K562 (cell line): ENCODE data around the gene CLEC3B. TPM values are rescaled to one million over a fixed set of nuclear protein-coding genes. Genes with fewer than 3 reads are reported as not detected.
A peak's percentile ranks its signal among the peaks of the same experiment; 100 is the strongest.

ENCODE experiments used
- ATF1 ChIP-seq, 2 experiments: fragments of 450-650 bp in 1 of 2; IDR thresholded peaks; 2 replicates each; pipeline ENCODE4 v1.6.1; 2016; ENCODE audit warnings: missing compliant biosample characterization in 1 of 2, missing genetic modification characterization in 1 of 2
- DPF2 ChIP-seq: fragments of 450-650 bp; IDR thresholded peaks from 2 replicates; pipeline ENCODE4 v1.6.1; 2016
- GABPB2 ChIP-seq: fragments of 250-450 bp; sonication (Bioruptor Pico); conservative IDR thresholded peaks from 2 replicates; pipeline ENCODE4 v1.5.1; 2021; ENCODE audit warnings: mild to moderate bottlenecking
- HDAC8 ChIP-seq: fragments of 450-650 bp; IDR thresholded peaks from 2 replicates; pipeline ENCODE4 v1.6.1; 2016; ENCODE audit warnings: mild to moderate bottlenecking, missing genetic modification characterization, moderate library complexity, missing compliant biosample characterization
- ILK ChIP-seq: fragments of 450-650 bp; IDR thresholded peaks from 2 replicates; pipeline ENCODE4 v1.6.1; 2016; ENCODE audit warnings: missing genetic modification characterization, low read depth, mild to moderate bottlenecking, missing compliant biosample characterization, moderate library complexity, borderline replicate concordance
- KDM5B ChIP-seq: fragments of 200-600 bp; sonication (generic); IDR thresholded peaks from 2 replicates; pipeline ENCODE4 v1.6.1; 2012; ENCODE audit warnings: low read depth, mild to moderate bottlenecking, moderate library complexity, low read length, control low read depth, inconsistent platforms; ENCODE audit not compliant: insufficient replicate concordance
- KLF16 ChIP-seq: IDR thresholded peaks from 2 replicates; pipeline ENCODE4 v1.6.1; 2016; ENCODE audit warnings: antibody characterized with exemption
- NCOA4 ChIP-seq: fragments of 450-650 bp; IDR thresholded peaks from 2 replicates; pipeline ENCODE4 v1.6.1; 2018; ENCODE audit warnings: mild to moderate bottlenecking; ENCODE audit not compliant: partially characterized antibody
- NFATC3 ChIP-seq: fragments of 450-650 bp; IDR thresholded peaks from 2 replicates; pipeline ENCODE4 v1.6.1; 2017; ENCODE audit warnings: mild to moderate bottlenecking
- NR4A1 ChIP-seq, 2 experiments: fragments of 250-450 bp in 1 of 2; fragments of 450-650 bp in 1 of 2; sonication (Bioruptor Pico) in 1 of 2; IDR thresholded peaks; 2 replicates each; pipeline versions ENCODE4 v1.4.0 to v1.6.1; 2016 to 2020; ENCODE audit warnings: mild to moderate bottlenecking in 2 of 2, missing compliant biosample characterization in 1 of 2, missing genetic modification characterization in 1 of 2, moderate library complexity in 1 of 2
- PHF21A ChIP-seq: fragments of 450-650 bp; IDR thresholded peaks from 2 replicates; pipeline ENCODE4 v1.6.1; 2017; ENCODE audit warnings: low read depth, borderline replicate concordance
- POLR2AphosphoS2 ChIP-seq: IDR thresholded peaks from 2 replicates; pipeline ENCODE4 v1.6.1; 2012; ENCODE audit warnings: low read length, improper control_type of control experiment
- PTTG1 ChIP-seq: fragments of 450-650 bp; IDR thresholded peaks from 2 replicates; pipeline ENCODE4 v1.6.1; 2016; ENCODE audit warnings: low read depth, mild to moderate bottlenecking, missing genetic modification characterization, missing compliant biosample characterization
- RBM39 ChIP-seq: fragments of 200-400 bp; formaldehyde crosslinking; optimal IDR thresholded peaks from 2 replicates; pipeline ENCODE3; 2018; ENCODE audit warnings: low read depth, low read length
- SETDB1 ChIP-seq: IDR thresholded peaks from one replicate; pipeline ENCODE4 v1.6.1; 2012; ENCODE audit warnings: low read length, control low read depth, inconsistent platforms
- SIX5 ChIP-seq, 2 experiments: IDR thresholded peaks; 2 replicates each; pipeline ENCODE4 v1.6.1; 2011; ENCODE audit warnings: low read length in 2 of 2, borderline replicate concordance in 1 of 2, low read depth in 1 of 2, mild to moderate bottlenecking in 1 of 2, moderate library complexity in 1 of 2; ENCODE audit not compliant: insufficient read depth in 1 of 2
- SP1 ChIP-seq: sonication (generic); formaldehyde crosslinking; IDR thresholded peaks from 2 replicates; pipeline ENCODE4 v1.8.1; 2022; ENCODE audit warnings: mild to moderate bottlenecking, missing genetic modification reagents
- SREBF1 ChIP-seq: fragments of 150-350 bp; IDR thresholded peaks from 2 replicates; pipeline ENCODE4 v1.6.1; 2014; ENCODE audit warnings: antibody characterized with exemption, low read depth, low read length, borderline replicate concordance
- ZNF311 ChIP-seq: fragments of 250-450 bp; sonication (Bioruptor Pico); IDR thresholded peaks from 2 replicates; pipeline ENCODE4 v1.4.0; 2020; ENCODE audit warnings: mild to moderate bottlenecking, moderate library complexity
- ZNF699 ChIP-seq: fragments of 250-450 bp; sonication (Bioruptor Pico); IDR thresholded peaks from 2 replicates; pipeline ENCODE4 v1.8.0; 2021; ENCODE audit warnings: mild to moderate bottlenecking, moderate library complexity; ENCODE audit not compliant: insufficient replicate concordance
- ZNF766 ChIP-seq: fragments of 200-800 bp; sonication (Bioruptor generic); conservative IDR thresholded peaks from 2 replicates; pipeline ENCODE4 v1.6.1; 2016; ENCODE audit warnings: missing genetic modification characterization, missing compliant biosample characterization
- polyA plus RNA-seq, 8 experiments: library from polyadenylated mRNA; depleted of rRNA in 4 of 8; stranded (reverse) in 5 of 8; unstranded in 3 of 8; fragments of >200 nt; fragmentation: Nextera tagmentation in 2 of 8; fragmentation: Illumina TruSeq in 1 of 8; extraction: Ambion mirVana in 2 of 8; extraction: Trizol in 1 of 8; gene quantifications; 2 replicates each; pipeline versions ENCODE4 v1.2.1 to v1.2.3, GENCODE V29; 2011 to 2014; ENCODE audit warnings: inconsistent platforms in 1 of 8, missing spikeins in 1 of 8
- total RNA-seq, 7 experiments: library from RNA; depleted of rRNA in 6 of 7; stranded (reverse); fragments of >200 nt in 6 of 7; fragmentation: Illumina TruSeq in 2 of 7; extraction: Trizol in 2 of 7; gene quantifications; 2 replicates each; pipeline versions ENCODE4 v1.2.1 to v1.2.3, GENCODE V29; 2011 to 2021; ENCODE audit warnings: low replicate concordance in 1 of 7
- TF ChIP-seq, protein P1 (sequence below), 3 experiments: fragments of 200-800 bp in 1 of 3; fragments of 250-450 bp in 1 of 3; fragments of 450-650 bp in 1 of 3; sonication (Bioruptor Pico) in 1 of 3; sonication (Bioruptor generic) in 1 of 3; formaldehyde crosslinking in 1 of 3; IDR thresholded peaks; 2 replicates each; pipeline versions ENCODE4 v1.6.1 to v1.8.0; 2016 to 2022; ENCODE audit warnings: mild to moderate bottlenecking in 2 of 3, missing genetic modification characterization in 2 of 3, missing compliant biosample characterization in 1 of 3, moderate library complexity in 1 of 3
- TF ChIP-seq, protein P2 (sequence below): fragments of 250-450 bp; sonication (Bioruptor Pico); IDR thresholded peaks from 2 replicates; pipeline ENCODE4 v1.4.0; 2020

The CLEC3B gene
- total and polyA plus RNA-seq, 9 of the 15 experiments (the other 6 are each of a cell fraction or from before 2014, with no cell fraction given), result not detected

DNA sequence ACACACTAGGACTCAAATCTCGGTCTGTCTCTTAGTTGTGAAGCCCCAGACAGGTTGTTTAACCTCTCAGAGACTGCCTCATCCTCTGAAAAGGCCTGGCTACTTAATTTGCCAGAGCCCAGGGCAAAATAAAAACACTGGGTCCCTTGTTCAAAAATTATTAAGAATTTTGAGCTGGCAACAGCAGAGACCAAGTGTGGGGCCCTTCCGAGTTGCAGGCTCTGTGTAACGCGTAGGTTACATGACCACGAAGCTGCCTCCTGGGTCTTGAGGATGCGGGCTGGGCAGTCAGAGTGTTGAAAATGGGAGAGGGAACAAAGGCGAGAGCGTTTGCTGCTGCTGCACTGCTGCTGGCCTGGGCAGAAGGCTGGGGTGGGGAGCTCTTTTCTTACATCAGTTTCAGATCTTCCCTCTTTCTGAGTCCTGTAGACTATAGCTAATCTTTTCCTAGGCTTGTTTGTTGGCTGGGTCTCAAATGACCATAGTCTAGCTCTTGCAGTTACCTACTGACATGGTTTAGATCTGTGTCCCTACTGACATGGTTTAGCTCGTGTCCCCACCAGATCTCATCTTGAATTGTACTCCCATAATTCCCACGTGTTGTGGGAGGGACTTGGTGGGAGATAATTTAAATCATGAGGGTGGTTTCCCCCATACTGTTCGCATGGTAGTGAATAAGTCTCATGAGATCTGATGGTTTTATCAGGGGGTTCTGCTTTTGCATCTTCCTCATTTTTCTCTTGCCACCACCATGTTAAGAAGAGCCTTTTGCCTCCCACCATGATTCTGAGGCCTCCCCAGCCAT lies 49.9 kb downstream of the CLEC3B start (continued):
- TF ChIP-seq ZNF699 (CRISPR knock-in tag), result no peak
- TF ChIP-seq NR4A1 (CRISPR knock-in tag; IDR thresholded peaks at IDR 0.05), result no peak; the same call in 1 of the 2 replicates
- TF ChIP-seq NR4A1 (tag; IDR thresholded peaks at IDR 0.05), result peak; percentile 82
- peak; percentile 85 for TF ChIP-seq ZNF766 (CRISPR knock-in tag)
- no peak for TF ChIP-seq KDM5B
- TF ChIP-seq PHF21A, result no peak
- TF ChIP-seq, protein P1, sequence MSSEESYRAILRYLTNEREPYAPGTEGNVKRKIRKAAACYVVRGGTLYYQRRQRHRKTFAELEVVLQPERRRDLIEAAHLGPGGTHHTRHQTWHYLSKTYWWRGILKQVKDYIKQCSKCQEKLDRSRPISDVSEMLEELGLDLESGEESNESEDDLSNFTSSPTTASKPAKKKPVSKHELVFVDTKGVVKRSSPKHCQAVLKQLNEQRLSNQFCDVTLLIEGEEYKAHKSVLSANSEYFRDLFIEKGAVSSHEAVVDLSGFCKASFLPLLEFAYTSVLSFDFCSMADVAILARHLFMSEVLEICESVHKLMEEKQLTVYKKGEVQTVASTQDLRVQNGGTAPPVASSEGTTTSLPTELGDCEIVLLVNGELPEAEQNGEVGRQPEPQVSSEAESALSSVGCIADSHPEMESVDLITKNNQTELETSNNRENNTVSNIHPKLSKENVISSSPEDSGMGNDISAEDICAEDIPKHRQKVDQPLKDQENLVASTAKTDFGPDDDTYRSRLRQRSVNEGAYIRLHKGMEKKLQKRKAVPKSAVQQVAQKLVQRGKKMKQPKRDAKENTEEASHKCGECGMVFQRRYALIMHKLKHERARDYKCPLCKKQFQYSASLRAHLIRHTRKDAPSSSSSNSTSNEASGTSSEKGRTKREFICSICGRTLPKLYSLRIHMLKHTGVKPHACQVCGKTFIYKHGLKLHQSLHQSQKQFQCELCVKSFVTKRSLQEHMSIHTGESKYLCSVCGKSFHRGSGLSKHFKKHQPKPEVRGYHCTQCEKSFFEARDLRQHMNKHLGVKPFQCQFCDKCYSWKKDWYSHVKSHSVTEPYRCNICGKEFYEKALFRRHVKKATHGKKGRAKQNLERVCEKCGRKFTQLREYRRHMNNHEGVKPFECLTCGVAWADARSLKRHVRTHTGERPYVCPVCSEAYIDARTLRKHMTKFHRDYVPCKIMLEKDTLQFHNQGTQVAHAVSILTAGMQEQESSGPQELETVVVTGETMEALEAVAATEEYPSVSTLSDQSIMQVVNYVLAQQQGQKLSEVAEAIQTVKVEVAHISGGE (CRISPR knock-in tag; IDR thresholded peaks at IDR 0.05), result no peak
- no peak for TF ChIP-seq ATF1 (CRISPR knock-in tag; IDR thresholded peaks at IDR 0.05)
- peak; percentile 33 for TF ChIP-seq ATF1 (tag; IDR thresholded peaks at IDR 0.05)
- no peak for TF ChIP-seq GABPB2 (CRISPR knock-in tag)
- TF ChIP-seq SIX5 (IDR thresholded peaks at IDR 0.05; ENCODE audit: borderline replicate concordance in 1 of 2, insufficient read depth in 1 of 2, low read depth in 1 of 2, low read length in 2 of 2), result no peak
- 0 out of 2 replicates have a peak, but pooled peaks have one; percentile 32 for TF ChIP-seq ZNF311 (CRISPR knock-in tag)
- TF ChIP-seq, protein P2, sequence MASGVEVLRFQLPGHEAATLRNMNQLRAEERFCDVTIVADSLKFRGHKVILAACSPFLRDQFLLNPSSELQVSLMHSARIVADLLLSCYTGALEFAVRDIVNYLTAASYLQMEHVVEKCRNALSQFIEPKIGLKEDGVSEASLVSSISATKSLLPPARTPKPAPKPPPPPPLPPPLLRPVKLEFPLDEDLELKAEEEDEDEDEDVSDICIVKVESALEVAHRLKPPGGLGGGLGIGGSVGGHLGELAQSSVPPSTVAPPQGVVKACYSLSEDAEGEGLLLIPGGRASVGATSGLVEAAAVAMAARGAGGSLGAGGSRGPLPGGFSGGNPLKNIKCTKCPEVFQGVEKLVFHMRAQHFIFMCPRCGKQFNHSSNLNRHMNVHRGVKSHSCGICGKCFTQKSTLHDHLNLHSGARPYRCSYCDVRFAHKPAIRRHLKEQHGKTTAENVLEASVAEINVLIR (CRISPR knock-in tag), result peak; percentile 33; the same call in 1 of the 2 replicates
- TF ChIP-seq SP1, result 0 out of 2 replicates have a peak, but pooled peaks have one; percentile 25
- TF ChIP-seq POLR2AphosphoS2, result no peak
- TF ChIP-seq SREBF1, result no peak
- no peak for TF ChIP-seq ILK (tag)
- no peak for TF ChIP-seq KLF16
- no peak for TF ChIP-seq RBM39
- no peak for TF ChIP-seq NFATC3
- no peak for TF ChIP-seq SETDB1
- no peak for TF ChIP-seq NCOA4
- 0 out of 2 replicates have a peak, but pooled peaks have one; percentile 23 for TF ChIP-seq PTTG1 (tag)
- peak; percentile 31; the same call in 1 of the 2 replicates for TF ChIP-seq DPF2
- TF ChIP-seq HDAC8 (tag), result 0 out of 2 replicates have a peak, but pooled peaks have one; percentile 33
